ENCODE measurements around the gene ITCH.
"Not testable (repeated sequence)": the region's sequence is repeated elsewhere in the genome, so short reads cannot be mapped to it uniquely, and the experiment has no call there.

- not testable (repeated sequence) for TF ChIP-seq CTCF (IDR thresholded peaks at IDR 0.05; ENCODE audit: low read depth, low read length); EZH2phosphoT487 (IDR thresholded peaks at IDR 0.05; ENCODE audit: low read depth)
Observed at GRCh38 chr20:34432663-34433062, 69.6 kb downstream of the ITCH start.
